Activated naive CD8-positive, alpha-beta T cell treated with anti-CD3 and anti-CD28 coated beads, Interleukin-2, amount 50 U/mL, for 16 hours (primary cell): ENCODE data around the gene PSMD10.

Source experiments
- DNase-seq: peaks from one replicate; pipeline ENCODE4 v3.0.0-alpha.2; 2020; ENCODE audit warnings: low read depth, low spot score

PSMD10 gene, protein sequence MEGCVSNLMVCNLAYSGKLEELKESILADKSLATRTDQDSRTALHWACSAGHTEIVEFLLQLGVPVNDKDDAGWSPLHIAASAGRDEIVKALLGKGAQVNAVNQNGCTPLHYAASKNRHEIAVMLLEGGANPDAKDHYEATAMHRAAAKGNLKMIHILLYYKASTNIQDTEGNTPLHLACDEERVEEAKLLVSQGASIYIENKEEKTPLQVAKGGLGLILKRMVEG

DNA sequence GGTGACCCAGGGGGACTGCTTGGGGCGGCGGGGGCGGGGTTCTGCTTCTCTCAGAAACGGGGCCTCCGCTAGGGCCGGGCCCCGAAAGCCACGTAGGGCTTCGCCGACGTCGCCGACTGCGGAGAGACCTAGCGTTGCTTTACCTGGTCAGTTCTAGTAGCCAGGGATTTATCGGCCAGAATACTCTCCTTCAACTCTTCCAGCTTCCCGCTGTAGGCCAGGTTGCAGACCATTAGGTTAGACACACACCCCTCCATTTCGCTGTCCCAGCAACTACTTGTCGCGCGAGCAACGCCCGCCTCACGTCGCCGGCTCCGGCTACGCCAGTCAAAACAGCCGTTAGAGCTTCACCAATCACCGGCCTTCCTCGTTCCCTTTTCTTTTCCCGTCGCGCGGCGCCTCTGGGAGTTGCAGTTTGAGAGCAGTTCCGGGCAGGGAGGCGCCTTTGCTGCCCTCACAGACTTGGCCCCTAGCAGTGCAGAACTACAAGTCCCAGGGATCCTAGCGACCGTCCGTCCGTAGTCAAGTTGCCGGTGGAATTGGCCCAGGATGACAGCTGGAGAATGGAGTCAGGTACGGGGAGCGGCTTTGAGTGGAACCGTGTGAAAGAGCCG lies at the start of gene PSMD10, which contains the start of gene ATG4A:
Gene PSMD10 (minus strand): TSS at position 279 of the 614 bp plus-strand sequence. CDS start 22 bp downstream, at position 257.
Gene ATG4A (plus strand): TSS at position 515 of the 614 bp plus-strand sequence. CDS start 49 bp downstream, at position 564.
- DNase-seq = peak; percentile 68

- no peak for DNase-seq
Measured at GRCh38 chrX:108138814-108139702, 47.7 kb upstream of the PSMD10 start.

GRCh38 chrX:108134724-108135123 lies 43.4 kb upstream of the PSMD10 start:
- DNase-seq = no peak

DNA sequence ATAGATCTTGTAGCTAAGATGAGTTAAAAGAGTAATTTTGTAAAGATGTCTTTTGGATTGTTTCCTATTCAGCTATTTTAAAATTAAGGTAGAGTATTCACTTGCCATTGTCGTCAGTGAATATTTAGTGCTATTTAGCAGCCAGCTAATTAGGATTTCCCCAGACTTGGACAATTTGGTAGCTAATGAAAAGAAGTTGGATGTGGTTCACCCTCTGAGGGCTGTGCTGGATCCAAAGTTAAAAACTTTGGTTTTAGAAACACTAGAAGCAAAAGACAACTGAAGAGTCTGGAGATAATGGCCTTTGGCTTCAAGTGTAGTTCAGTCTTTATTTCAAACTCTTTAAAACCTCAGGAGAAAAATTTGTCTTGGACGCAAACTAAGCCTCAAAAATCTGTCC lies 41.5 kb upstream of the PSMD10 start:
- DNase-seq = no peak

GRCh38 chrX:108132034-108132433 lies 40.7 kb upstream of the PSMD10 start:
- no peak for DNase-seq

DNA sequence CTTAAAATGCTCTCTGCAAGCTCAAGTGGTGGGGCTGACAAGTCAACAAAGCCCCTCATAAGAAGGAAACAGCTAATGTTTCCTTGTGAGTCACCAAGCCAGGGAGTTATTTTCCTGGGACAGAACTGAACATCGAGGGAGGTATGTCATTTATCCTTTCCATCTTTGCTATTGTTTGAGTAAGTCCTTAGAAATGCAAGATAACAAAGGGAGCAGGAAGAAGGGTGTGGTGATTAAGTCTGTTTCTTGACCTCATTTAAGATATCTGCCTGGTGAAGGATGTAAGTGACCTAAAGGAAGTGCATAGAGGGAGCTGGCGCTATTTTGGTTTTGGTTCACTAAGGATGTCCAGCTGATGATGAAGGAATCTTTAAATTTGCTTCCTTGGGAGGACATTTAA lies 40.1 kb upstream of the PSMD10 start:
- DNase-seq = no peak

GRCh38 chrX:108130889-108131288 lies 39.5 kb upstream of the PSMD10 start:
- DNase-seq = no peak

DNA sequence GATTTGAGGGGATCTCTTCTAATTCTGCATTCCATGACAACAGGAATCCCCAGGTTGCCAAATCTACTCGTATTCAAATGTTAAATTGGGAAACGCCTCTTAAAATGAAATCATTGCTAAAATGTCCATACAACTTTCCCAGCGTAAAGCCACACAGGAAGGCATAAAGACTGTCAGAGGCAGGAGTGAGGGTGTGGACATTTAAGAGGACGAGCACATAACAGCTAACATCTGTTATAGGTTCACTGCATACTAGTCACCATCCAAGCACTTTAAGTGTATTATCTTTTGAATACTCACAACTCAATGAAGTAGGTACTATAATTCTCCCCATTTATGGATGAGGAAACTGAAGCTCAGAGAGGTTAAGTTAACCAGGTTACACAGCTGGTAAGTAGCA lies 35.8 kb upstream of the PSMD10 start:
- DNase-seq = no peak

GRCh38 chrX:108126661-108127060 lies 35.3 kb upstream of the PSMD10 start:
- DNase-seq = no peak

GRCh38 chrX:108123591-108124366 lies 32.4 kb upstream of the PSMD10 start:
- no peak for DNase-seq

GRCh38 chrX:108122748-108123147 lies 31.4 kb upstream of the PSMD10 start:
- DNase-seq = no peak

GRCh38 chrX:108121291-108121690 lies 29.9 kb upstream of the PSMD10 start:
- DNase-seq = no peak

DNA sequence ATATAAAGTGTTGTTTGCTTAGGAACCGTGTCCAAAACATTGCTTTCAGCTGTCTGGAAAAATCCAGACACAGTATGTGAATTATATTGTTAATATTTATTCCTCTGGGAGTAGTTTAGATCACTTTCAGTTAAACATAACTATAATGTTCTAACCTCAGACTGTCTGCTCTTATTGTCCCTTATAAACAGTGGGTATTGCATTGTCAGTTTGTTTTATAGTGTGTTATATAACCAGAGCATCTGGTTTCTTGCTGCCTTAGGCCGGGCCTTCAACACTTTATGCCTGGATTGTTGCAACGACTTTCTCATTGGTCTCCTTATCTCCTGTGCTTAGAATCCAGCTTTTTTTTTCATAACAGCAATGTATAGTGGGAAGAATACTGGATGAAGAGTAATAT lies 26.6 kb upstream of the PSMD10 start:
- no peak for DNase-seq

- no peak for DNase-seq
Measured at GRCh38 chrX:108114541-108114940, 23.2 kb upstream of the PSMD10 start.

DNA sequence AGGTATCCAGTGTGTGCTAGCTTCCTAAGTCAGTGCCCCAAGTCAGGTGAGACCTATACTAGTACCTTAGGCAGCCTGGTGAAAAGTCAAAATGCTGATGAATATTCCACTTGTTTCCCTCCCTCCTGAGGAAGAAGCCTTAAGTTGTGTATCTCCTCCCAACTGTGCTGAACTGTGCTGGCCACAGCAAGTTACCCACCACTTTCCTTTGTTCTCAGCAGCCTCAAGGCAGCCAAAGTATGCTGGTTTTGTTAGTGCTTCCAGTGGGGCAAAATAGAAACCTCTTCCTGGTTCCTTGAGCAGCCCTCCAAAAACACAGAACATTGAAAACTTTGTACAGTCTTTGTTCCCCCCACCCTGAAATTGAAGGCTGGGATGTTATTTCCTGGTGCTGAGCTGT lies 14.1 kb upstream of the PSMD10 start:
- DNase-seq = no peak

DNA sequence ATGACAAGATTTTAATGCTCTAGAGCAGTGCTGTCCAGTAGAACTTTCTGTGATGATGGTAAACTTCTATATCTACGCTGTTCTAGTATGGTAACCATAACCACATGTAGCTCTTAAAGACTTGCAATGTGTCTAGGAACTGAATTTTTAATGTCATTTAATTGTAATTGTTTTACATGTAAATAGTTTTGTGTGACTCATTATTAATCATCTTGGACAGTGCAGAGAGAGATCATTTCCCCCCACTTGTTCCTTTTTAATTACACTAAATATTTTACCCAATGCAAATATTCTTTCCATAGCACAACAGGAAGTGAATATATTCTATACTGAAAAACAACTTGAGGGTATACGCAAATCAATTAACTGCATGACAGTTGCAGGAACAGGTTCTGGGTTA lies 6.0 kb upstream of the PSMD10 start:
- DNase-seq = no peak

DNA sequence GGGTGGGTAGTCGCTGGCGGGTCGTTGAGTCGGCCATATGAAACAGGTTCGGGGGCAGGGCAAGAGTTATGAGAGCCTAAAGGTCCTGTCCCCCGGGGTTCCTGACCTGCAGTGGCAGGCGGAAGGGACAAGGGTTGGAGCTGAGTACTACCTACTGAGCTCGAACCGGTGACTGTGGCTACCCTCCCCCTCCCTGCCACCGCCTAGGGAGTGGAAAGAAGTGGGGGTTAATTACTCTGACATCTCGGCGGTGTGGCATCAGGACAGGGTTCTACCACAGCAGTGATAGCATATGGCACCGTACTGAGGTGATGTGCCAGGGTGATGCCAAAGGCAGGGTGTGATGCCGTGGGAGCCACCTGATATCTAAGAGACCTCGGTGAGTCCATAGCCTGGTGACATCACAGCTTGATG lies 543 bp upstream of the PSMD10 start:
- no peak for DNase-seq

DNA sequence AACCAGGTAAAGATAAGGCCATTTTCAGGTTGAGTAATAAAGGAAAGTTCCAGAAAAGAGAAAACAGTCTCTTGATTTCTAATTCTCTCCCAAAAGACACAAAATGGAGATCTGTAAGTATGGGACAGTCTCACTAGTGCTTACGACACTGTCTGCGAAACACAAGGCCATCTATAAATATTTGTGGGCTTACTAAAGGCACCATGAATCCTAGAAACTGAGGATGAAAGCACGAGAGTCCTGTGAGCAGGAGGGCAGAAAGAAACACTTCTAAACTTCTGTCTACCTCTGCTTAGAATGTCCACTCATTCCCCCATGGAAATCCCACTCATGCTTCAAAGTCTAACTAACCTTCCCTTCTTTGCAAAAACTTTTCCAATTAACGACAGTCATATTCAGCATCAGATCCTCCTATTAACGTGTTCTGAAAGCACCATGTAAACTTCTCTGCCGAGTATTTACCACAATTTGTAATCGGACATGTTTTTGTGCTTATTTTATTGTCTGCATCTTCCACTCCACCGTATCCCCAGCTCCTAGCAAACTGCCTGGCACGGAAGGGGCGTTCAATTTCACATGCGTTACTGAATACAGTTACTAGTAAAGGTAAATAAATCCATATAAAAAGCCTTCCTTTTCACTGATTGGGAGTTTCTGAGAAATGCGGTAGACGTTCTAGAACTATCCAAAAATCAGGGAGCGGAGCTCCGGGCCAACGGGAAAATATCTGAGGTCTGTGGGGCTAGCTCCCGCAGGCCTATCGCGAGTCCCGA lies 665 bp downstream of the PSMD10 start:
- DNase-seq = no peak

GRCh38 chrX:108088511-108088910 lies 2.8 kb downstream of the PSMD10 start:
- no peak for DNase-seq

GRCh38 chrX:108087792-108088191 lies 3.5 kb downstream of the PSMD10 start:
- DNase-seq = no peak

- no peak for DNase-seq
Measured at GRCh38 chrX:108081110-108081509, 10.2 kb downstream of the PSMD10 start.
